Heart left ventricle (tissue), 13 donors: ENCODE measurements around the gene SLC39A12.

ENCODE experiments used
- POLR2A ChIP-seq, 2 donors: fragments of 450-650 bp; IDR thresholded peaks; one replicate each; pipeline ENCODE4 v1.6.1; 2017; ENCODE audit warnings: antibody characterized with exemption in 2 of 2, mild to moderate bottlenecking in 2 of 2, moderate library complexity in 2 of 2
- TF ChIP-seq, protein P1 (sequence below), 12 donors: fragments of 200-600 bp; sonication (generic) in 4 of 12; IDR thresholded peaks; one replicate each; pipeline versions ENCODE4 v1.5.0 to v1.8.0; 2018 to 2022; ENCODE audit warnings: antibody characterized with exemption in 12 of 12, mild to moderate bottlenecking in 5 of 12
- donor health status: ischemic (EF 13 %, LVEDD 7.1; RV severe dilation, severe dysfunction).
- donor health status: DM: no; HTN: yes; CAD: no.
- donor health status: DM: no; HTN: no; CAD: no.
- donor health status: ischemic (EF 25% LVEDD 6.9; RV normal size, moderate dysfunction).
- donor health status: ischemic (EF 25% LVEDD 5.7; RV mildly dilated, moderate dysfunction).
- donor health status: ischemic (EF 35%, LVEDD 5.7; RV mildly dilated, moderate dysfunction).
- donor health status: nonischemic (EF 11% LVEDD 7.7; RV severe dilation, severe dysfunction).
- donor health status: DM: yes; HTN: yes; CAD: no.
- donor health status: PGD.
- donor health status: ischemic (EF 29% LVEDD 5.4; RV normal size, mild dysfunction).
- donor health status: nonischemic (EF 23%, LVEDD 6.1; RV moderate dilation, normal function).

DNA sequence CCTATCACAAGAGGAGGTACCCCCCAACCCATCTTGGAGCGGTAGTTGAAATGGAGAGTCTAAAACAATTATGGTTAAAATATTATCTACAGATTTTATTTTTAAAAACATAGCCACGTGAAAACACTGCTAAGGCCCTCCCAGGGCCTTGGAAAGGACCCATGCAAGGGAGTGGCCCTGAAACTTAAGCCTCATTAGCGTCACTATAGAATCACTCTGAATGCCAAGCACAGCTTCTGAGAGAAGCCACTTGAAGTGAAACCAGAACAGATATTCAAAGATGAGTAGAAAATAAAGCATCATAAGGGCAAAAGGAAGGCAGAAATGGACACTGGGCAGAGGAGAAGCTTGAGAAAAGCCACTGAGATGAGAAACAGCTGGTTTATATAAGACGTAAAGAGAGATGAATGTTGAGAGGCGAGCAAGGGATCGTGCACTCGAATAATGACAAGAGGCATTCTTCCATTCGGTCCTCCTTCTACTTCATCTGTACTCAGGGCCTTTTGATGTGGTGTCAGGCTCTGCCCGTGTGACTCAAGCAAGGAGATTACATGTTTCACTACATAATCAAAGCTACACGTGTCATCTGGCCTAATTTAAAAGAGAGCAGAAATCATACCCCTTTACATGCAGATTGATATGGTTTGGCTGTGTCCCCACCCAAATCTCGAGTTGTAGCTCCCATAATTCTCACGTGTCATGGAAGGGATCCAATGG is 33.4 kb upstream of the SLC39A12 start:
- TF ChIP-seq, protein P1, sequence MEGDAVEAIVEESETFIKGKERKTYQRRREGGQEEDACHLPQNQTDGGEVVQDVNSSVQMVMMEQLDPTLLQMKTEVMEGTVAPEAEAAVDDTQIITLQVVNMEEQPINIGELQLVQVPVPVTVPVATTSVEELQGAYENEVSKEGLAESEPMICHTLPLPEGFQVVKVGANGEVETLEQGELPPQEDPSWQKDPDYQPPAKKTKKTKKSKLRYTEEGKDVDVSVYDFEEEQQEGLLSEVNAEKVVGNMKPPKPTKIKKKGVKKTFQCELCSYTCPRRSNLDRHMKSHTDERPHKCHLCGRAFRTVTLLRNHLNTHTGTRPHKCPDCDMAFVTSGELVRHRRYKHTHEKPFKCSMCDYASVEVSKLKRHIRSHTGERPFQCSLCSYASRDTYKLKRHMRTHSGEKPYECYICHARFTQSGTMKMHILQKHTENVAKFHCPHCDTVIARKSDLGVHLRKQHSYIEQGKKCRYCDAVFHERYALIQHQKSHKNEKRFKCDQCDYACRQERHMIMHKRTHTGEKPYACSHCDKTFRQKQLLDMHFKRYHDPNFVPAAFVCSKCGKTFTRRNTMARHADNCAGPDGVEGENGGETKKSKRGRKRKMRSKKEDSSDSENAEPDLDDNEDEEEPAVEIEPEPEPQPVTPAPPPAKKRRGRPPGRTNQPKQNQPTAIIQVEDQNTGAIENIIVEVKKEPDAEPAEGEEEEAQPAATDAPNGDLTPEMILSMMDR (IDR thresholded peaks at IDR 0.05), result no peak
- TF ChIP-seq POLR2A (IDR thresholded peaks at IDR 0.05), result no peak
